ENCODE results near the gene RPAIN. TPM values are rescaled to one million over a fixed set of nuclear protein-coding genes. Genes with fewer than 3 reads are reported as not detected.

Gene RPAIN
- total and polyA plus RNA-seq, 2 of the 13 experiments (the other 11 are each of a cell fraction or from before 2014, with no cell fraction given) = 42.1 to 58.5 TPM

DNA sequence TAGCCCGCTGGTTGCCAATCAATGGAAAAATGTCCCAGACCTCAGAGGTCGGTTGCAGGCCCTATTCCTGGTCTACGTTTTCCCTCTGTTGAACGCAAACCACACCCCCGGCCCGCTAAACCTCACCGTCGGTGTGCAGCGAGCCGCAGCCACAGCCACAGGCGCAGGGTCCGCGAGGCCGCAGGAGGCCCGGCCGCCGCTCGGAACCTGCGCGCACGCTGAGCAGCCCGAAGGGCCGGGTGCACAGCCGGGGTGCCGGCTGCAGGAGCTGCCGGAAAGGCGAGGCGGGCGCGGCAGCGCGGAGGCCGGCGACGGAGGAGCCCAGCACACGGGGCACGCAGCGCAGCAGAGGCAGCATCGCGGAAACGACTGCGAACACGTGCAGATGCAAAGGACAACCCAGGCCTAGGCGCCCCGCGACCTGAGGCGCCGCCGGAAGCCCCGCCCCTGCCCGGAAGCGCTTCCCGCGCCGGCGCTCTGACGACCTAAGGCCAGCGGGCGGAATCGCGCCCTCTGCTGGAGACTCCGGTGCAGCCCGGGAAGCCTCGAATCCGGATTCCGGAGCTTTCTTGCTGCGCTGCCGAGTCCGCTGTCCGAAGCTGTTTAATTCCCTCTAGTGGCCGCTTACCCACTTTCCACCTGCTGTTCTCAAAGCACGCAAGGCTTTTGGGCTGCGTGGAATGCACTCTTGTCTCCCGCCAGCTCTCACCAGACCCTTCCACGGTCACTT, 18.9 kb downstream of the RPAIN start, which contains the start of gene C1QBP (continued):
- TF ChIP-seq, protein P1, sequence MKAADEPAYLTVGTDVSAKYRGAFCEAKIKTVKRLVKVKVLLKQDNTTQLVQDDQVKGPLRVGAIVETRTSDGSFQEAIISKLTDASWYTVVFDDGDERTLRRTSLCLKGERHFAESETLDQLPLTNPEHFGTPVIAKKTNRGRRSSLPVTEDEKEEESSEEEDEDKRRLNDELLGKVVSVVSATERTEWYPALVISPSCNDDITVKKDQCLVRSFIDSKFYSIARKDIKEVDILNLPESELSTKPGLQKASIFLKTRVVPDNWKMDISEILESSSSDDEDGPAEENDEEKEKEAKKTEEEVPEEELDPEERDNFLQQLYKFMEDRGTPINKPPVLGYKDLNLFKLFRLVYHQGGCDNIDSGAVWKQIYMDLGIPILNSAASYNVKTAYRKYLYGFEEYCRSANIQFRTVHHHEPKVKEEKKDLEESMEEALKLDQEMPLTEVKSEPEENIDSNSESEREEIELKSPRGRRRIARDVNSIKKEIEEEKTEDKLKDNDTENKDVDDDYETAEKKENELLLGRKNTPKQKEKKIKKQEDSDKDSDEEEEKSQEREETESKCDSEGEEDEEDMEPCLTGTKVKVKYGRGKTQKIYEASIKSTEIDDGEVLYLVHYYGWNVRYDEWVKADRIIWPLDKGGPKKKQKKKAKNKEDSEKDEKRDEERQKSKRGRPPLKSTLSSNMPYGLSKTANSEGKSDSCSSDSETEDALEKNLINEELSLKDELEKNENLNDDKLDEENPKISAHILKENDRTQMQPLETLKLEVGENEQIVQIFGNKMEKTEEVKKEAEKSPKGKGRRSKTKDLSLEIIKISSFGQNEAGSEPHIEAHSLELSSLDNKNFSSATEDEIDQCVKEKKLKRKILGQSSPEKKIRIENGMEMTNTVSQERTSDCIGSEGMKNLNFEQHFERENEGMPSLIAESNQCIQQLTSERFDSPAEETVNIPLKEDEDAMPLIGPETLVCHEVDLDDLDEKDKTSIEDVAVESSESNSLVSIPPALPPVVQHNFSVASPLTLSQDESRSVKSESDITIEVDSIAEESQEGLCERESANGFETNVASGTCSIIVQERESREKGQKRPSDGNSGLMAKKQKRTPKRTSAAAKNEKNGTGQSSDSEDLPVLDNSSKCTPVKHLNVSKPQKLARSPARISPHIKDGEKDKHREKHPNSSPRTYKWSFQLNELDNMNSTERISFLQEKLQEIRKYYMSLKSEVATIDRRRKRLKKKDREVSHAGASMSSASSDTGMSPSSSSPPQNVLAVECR (CRISPR knock-in tag; IDR thresholded peaks at IDR 0.05; ENCODE audit: borderline replicate concordance) = peak; percentile 99
- no peak for TF ChIP-seq ZFP37 (CRISPR knock-in tag; IDR thresholded peaks at IDR 0.05; ENCODE audit: borderline replicate concordance)
- peak; percentile 73; the same call in 1 of the 2 replicates for TF ChIP-seq ZNF275 (CRISPR knock-in tag; IDR thresholded peaks at IDR 0.05; ENCODE audit: borderline replicate concordance)
- TF ChIP-seq MAF1 (CRISPR knock-in tag; IDR thresholded peaks at IDR 0.05; ENCODE audit: borderline replicate concordance) = peak; percentile 93; the same call in 1 of the 2 replicates
- no peak for TF ChIP-seq CBX2 (IDR thresholded peaks at IDR 0.05; ENCODE audit: low read depth, low read length)
- no peak for TF ChIP-seq CBX2 (CRISPR knock-in tag; IDR thresholded peaks at IDR 0.05; ENCODE audit: low read depth)
- no peak for TF ChIP-seq SMYD3 (CRISPR knock-in tag; IDR thresholded peaks at IDR 0.05)
- TF ChIP-seq ZZZ3 (CRISPR knock-in tag; IDR thresholded peaks at IDR 0.05; ENCODE audit: borderline replicate concordance) = no peak; the same call in 1 of the 2 replicates
- no peak for TF ChIP-seq ZNF597 (CRISPR knock-in tag; IDR thresholded peaks at IDR 0.05)
- peak; percentile 34; the same call in 1 of the 2 replicates for TF ChIP-seq ARID3A (IDR thresholded peaks at IDR 0.05; ENCODE audit: low read depth, low read length)
- no peak for TF ChIP-seq CENPX (CRISPR knock-in tag; IDR thresholded peaks at IDR 0.05)
- TF ChIP-seq KDM4B (CRISPR knock-in tag; IDR thresholded peaks at IDR 0.05) = no peak; the same call in 1 of the 2 replicates
- TF ChIP-seq, protein P2, sequence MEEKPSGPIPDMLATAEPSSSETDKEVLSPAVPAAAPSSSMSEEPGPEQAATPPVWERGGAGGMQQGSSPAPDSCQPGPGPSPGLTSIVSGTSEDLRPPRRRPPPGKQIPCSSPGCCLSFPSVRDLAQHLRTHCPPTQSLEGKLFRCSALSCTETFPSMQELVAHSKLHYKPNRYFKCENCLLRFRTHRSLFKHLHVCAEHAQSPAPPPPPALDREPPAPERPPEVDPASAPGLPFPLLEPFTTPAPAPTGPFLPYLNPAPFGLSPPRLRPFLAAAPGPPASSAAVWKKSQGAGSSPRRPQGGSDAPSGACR (CRISPR knock-in tag; IDR thresholded peaks at IDR 0.05) = peak; percentile 74
- TF ChIP-seq HDAC6 (IDR thresholded peaks at IDR 0.05; ENCODE audit: low read depth, low read length) = no peak
- no peak for TF ChIP-seq ZNF816 (CRISPR knock-in tag; IDR thresholded peaks at IDR 0.05; ENCODE audit: borderline replicate concordance)
- TF ChIP-seq NFE2L1 (CRISPR knock-in tag; IDR thresholded peaks at IDR 0.05; ENCODE audit: borderline replicate concordance) = no peak
- TF ChIP-seq, protein P3, sequence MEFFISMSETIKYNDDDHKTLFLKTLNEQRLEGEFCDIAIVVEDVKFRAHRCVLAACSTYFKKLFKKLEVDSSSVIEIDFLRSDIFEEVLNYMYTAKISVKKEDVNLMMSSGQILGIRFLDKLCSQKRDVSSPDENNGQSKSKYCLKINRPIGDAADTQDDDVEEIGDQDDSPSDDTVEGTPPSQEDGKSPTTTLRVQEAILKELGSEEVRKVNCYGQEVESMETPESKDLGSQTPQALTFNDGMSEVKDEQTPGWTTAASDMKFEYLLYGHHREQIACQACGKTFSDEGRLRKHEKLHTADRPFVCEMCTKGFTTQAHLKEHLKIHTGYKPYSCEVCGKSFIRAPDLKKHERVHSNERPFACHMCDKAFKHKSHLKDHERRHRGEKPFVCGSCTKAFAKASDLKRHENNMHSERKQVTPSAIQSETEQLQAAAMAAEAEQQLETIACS (CRISPR knock-in tag; IDR thresholded peaks at IDR 0.05) = peak; percentile 54; the same call in 1 of the 2 replicates
- TF ChIP-seq KMT2B (CRISPR knock-in tag; IDR thresholded peaks at IDR 0.05) = peak; percentile 83; the same call in 1 of the 2 replicates
